NCI-H1694 treated with DMSO at 0.1 percent for 48 hours (cell line): ENCODE results near the gene CAV3.

Experiments used
- DNase-seq: peaks from one replicate; lab custom pipeline; 2025; lab: John Stamatoyannopoulos, UW

The CAV3 gene

GRCh38 chr3:8762607-8763377 lies 29.2 kb downstream of the CAV3 start:
- no peak for DNase-seq

- no peak for DNase-seq
These were observed 30.9 kb downstream of the CAV3 start for GRCh38 chr3:8764528-8764927.

- no peak for DNase-seq
These were observed 31.9 kb downstream of the CAV3 start for GRCh38 chr3:8765528-8765927.

GRCh38 chr3:8766148-8766547 lies 32.5 kb downstream of the CAV3 start:
- DNase-seq: no peak

- DNase-seq: no peak
These were observed 33.7 kb downstream of the CAV3 start for GRCh38 chr3:8767256-8767666.

GRCh38 chr3:8767667-8768363 lies 34.2 kb downstream of the CAV3 start:
- DNase-seq: no peak

- no peak for DNase-seq
These were observed 34.9 kb downstream of the CAV3 start for GRCh38 chr3:8768364-8769087.

- peak; percentile 7 for DNase-seq
These were observed 35.7 kb downstream of the CAV3 start, which contains the start of gene OXTR for GRCh38 chr3:8769088-8769822. TSS of gene OXTR (minus strand) at chr3:8769613. CDS start at chr3:8768187, 1,426 bp downstream.

- no peak for DNase-seq
These were observed 40.4 kb downstream of the CAV3 start for GRCh38 chr3:8773941-8774542.

- DNase-seq: no peak
These were observed 41.6 kb downstream of the CAV3 start for GRCh38 chr3:8775181-8775580.

- DNase-seq: no peak
These were observed 42.0 kb downstream of the CAV3 start for GRCh38 chr3:8775602-8776001.

GRCh38 chr3:8776406-8776805 lies 42.8 kb downstream of the CAV3 start:
- DNase-seq: no peak

GRCh38 chr3:8777201-8777977 lies 43.8 kb downstream of the CAV3 start:
- DNase-seq: no peak

- DNase-seq: no peak
These were observed 44.3 kb downstream of the CAV3 start for GRCh38 chr3:8777978-8778267.

GRCh38 chr3:8778475-8778874 lies 44.9 kb downstream of the CAV3 start:
- DNase-seq: no peak

GRCh38 chr3:8780279-8780678 lies 46.7 kb downstream of the CAV3 start:
- DNase-seq: no peak

GRCh38 chr3:8784676-8785435 lies 51.3 kb downstream of the CAV3 start:
- no peak for DNase-seq

- DNase-seq: no peak
These were observed 56.9 kb downstream of the CAV3 start for GRCh38 chr3:8790529-8790928.

GRCh38 chr3:8793242-8793641 lies 59.6 kb downstream of the CAV3 start:
- no peak for DNase-seq

- no peak for DNase-seq
These were observed 60.6 kb downstream of the CAV3 start for GRCh38 chr3:8794247-8794646.
